ENCODE results near the gene SSR3. TPM values are rescaled to one million over a fixed set of nuclear protein-coding genes. Genes with fewer than 3 reads are reported as not detected.

Gene SSR3
- total and polyA plus RNA-seq, 2 of the 8 experiments (the other 6 are each of a cell fraction or from before 2014, with no cell fraction given), result 92.7 to 208 TPM

DNA sequence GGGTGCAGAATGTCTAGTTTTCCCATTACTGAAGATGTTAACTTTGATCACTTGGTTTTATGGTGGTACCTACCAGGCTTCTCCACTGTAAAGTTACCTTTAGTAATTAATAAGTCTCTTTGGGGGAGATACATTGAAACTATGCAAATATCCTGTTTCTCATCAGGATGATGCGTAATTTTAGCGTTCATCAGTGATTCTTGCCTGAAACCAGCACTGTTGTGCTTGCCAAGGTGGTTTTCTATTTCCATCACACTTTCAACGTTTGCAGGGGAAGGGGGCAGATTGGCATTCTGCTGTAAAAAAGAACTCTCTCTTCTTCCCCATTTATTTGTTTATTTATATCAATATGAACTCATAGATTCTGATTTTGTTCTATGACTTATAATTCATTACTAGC, 61.0 kb downstream of the SSR3 start:
- 100% methylated on average over 3 of the region's 3 CpGs; no CpG with 5 or more reads in 1 of the 2 experiments for WGBS, 2 experiments (ENCODE audit: extremely low coverage in 1 of 2, insufficient coverage in 1 of 2, insufficient read length in 1 of 2, insufficient replicate concordance in 2 of 2, low coverage in 1 of 2, low lambda C conversion rate in 2 of 2, missing lambda C conversion rate in 1 of 2)
- H3K4me2 ChIP-seq (ENCODE audit: insufficient read depth in 1 of 2, low read depth in 2 of 2, low read length in 2 of 2), result no peak overlapping the region
- DNase-seq (ENCODE audit: low read depth in 1 of 2, low spot score in 2 of 2) (no peak), FAIRE-seq (no peak)
- H3K27me3 ChIP-seq (replicated peaks in 1 of 4; ENCODE audit: control insufficient read depth in 3 of 4, extremely low read depth in 1 of 4, insufficient read depth in 3 of 4, low read length in 3 of 4), result no peaks in the 10 kb centered on the region
- H3K9me3 ChIP-seq (ENCODE audit: insufficient read depth in 2 of 2, low read depth in 1 of 2, low read length in 1 of 2), result peaks cover 0 to 4% of the 10 kb centered on the region in 2 experiments; a peak in 1 of 4 replicates
- TF ChIP-seq, protein P1, sequence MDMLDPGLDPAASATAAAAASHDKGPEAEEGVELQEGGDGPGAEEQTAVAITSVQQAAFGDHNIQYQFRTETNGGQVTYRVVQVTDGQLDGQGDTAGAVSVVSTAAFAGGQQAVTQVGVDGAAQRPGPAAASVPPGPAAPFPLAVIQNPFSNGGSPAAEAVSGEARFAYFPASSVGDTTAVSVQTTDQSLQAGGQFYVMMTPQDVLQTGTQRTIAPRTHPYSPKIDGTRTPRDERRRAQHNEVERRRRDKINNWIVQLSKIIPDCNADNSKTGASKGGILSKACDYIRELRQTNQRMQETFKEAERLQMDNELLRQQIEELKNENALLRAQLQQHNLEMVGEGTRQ (IDR thresholded peaks at IDR 0.05; ENCODE audit: low read length), result no peak
- TF ChIP-seq RNF2 (IDR thresholded peaks at IDR 0.05; ENCODE audit: borderline replicate concordance, low read depth, low read length, missing control alignments, poor library complexity, severe bottlenecking) (no peak), GTF2F1 (IDR thresholded peaks at IDR 0.05; ENCODE audit: borderline replicate concordance, low read depth, low read length) (no peak), SP1 (IDR thresholded peaks at IDR 0.05; ENCODE audit: low read depth, low read length) (no peak), SIX5 (IDR thresholded peaks at IDR 0.05; ENCODE audit: low read depth, low read length) (no peak), SIN3A (conservative IDR thresholded peaks at IDR 0.05 in 1 of 2, IDR thresholded peaks at IDR 0.05 in 1 of 2; ENCODE audit: low read depth in 1 of 2, low read length in 2 of 2) (no peak), SRF (IDR thresholded peaks at IDR 0.05; ENCODE audit: low read depth, low read length) (no peak)
- TF ChIP-seq, protein P2, sequence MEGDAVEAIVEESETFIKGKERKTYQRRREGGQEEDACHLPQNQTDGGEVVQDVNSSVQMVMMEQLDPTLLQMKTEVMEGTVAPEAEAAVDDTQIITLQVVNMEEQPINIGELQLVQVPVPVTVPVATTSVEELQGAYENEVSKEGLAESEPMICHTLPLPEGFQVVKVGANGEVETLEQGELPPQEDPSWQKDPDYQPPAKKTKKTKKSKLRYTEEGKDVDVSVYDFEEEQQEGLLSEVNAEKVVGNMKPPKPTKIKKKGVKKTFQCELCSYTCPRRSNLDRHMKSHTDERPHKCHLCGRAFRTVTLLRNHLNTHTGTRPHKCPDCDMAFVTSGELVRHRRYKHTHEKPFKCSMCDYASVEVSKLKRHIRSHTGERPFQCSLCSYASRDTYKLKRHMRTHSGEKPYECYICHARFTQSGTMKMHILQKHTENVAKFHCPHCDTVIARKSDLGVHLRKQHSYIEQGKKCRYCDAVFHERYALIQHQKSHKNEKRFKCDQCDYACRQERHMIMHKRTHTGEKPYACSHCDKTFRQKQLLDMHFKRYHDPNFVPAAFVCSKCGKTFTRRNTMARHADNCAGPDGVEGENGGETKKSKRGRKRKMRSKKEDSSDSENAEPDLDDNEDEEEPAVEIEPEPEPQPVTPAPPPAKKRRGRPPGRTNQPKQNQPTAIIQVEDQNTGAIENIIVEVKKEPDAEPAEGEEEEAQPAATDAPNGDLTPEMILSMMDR (IDR thresholded peaks at IDR 0.05; ENCODE audit: control extremely low read depth in 1 of 3, insufficient read depth in 1 of 3, low read depth in 1 of 3, low read length in 3 of 3), result no peak
- no peak overlapping the region for H4K91ac ChIP-seq (replicated peaks; ENCODE audit: insufficient read length, low read length)
- no peaks in the 10 kb centered on the region for H3K36me3 ChIP-seq (ENCODE audit: control insufficient read depth in 2 of 4, insufficient read depth in 4 of 4, low read length in 3 of 4)
- H3K4me1 ChIP-seq (replicated peaks in 1 of 4; ENCODE audit: control insufficient read depth in 3 of 4, insufficient read depth in 4 of 4, low read length in 3 of 4), result no peaks in the 10 kb centered on the region
- H3K18ac ChIP-seq (ENCODE audit: extremely low read depth, low read length), result no peak overlapping the region
- no peak overlapping the region for H4K8ac ChIP-seq (ENCODE audit: extremely low read depth, insufficient read depth, low read length)
- no peak overlapping the region for H3K4ac ChIP-seq (replicated peaks; ENCODE audit: insufficient read length, low read depth, low read length)
- ChIA-PET POLR2A (ENCODE audit: partially characterized antibody) (no interaction called here), CTCF (ENCODE audit: partially characterized antibody) (interaction anchor here (1.2 to 2.8 kb wide), 4 partner anchors 10 to 19 kb away, joined by 3 to 14 read pairs (median 8); no protein-coding TSS in a partner anchor)
- H3K23ac ChIP-seq (ENCODE audit: insufficient read length), result no peak overlapping the region
- H2AFZ ChIP-seq (ENCODE audit: low read length), result no peak overlapping the region
- no peak overlapping the region for H2BK20ac ChIP-seq (ENCODE audit: low read length)
- no peaks in the 10 kb centered on the region for H3K23me2 ChIP-seq (ENCODE audit: low read depth, low read length)
- H3K27ac ChIP-seq (ENCODE audit: low read depth, low read length), result no peak overlapping the region
- H3K79me1 ChIP-seq (ENCODE audit: low read depth, low read length), result no peaks in the 10 kb centered on the region
- H4K5ac ChIP-seq (ENCODE audit: insufficient read length, low read depth, low read length), result no peak overlapping the region
- no peak overlapping the region for H2BK15ac ChIP-seq (ENCODE audit: low read length)
- H3K9ac ChIP-seq (replicated peaks in 1 of 4; ENCODE audit: extremely low read depth in 1 of 4, low read depth in 3 of 4, low read length in 3 of 4), result no peak overlapping the region
- no peak overlapping the region for H2BK120ac ChIP-seq (replicated peaks; ENCODE audit: low read depth, low read length)
- no peak overlapping the region for H2BK12ac ChIP-seq (ENCODE audit: low read depth, low read length)
- H3K14ac ChIP-seq (ENCODE audit: insufficient read length), result no peak overlapping the region
- no peak overlapping the region for H2AK5ac ChIP-seq (ENCODE audit: low read depth, low read length)
- no peak overlapping the region for H3K56ac ChIP-seq (replicated peaks; ENCODE audit: insufficient read length, low read depth, low read length)
- H4K20me1 ChIP-seq (replicated peaks in 1 of 2; ENCODE audit: control insufficient read depth in 1 of 2, insufficient read depth in 2 of 2, low read length in 2 of 2), result no peaks in the 10 kb centered on the region
- no peak overlapping the region for H2BK5ac ChIP-seq (ENCODE audit: low read depth, low read length)
- no peak overlapping the region for H3K4me3 ChIP-seq (ENCODE audit: extremely low read depth in 1 of 4, insufficient read depth in 2 of 4, low read depth in 3 of 4, low read length in 4 of 4)
- no peaks in the 10 kb centered on the region for H3K79me2 ChIP-seq (ENCODE audit: control insufficient read depth in 1 of 2, insufficient read depth in 2 of 2, low read length in 2 of 2)
